Stimulated activated naive CD4-positive, alpha-beta T cell (primary cell): ENCODE results near the gene NHLRC4.

Experiments
- DNase-seq, 6 experiments: peaks; one replicate each; lab custom pipeline; 2025; lab: John Stamatoyannopoulos, UW

NHLRC4 gene

GRCh38 chr16:565419-566330 is 1.1 kb upstream of the NHLRC4 start:
- DNase-seq = no peak

GRCh38 chr16:567373-568256 is 810 bp downstream of the NHLRC4 start:
- no peak for DNase-seq

GRCh38 chr16:568401-569258 is 1.8 kb downstream of the NHLRC4 start:
- DNase-seq = no peak

GRCh38 chr16:569445-570254 is 2.8 kb downstream of the NHLRC4 start, which contains the start of gene PIGQ:
PIGQ (plus strand) TSS chr16:569968; CDS start chr16:574075, 4,107 bp downstream.
- DNase-seq = peak; percentile 41 to 77 (median 64)

GRCh38 chr16:572865-573650 is 6.3 kb downstream of the NHLRC4 start:
- no peak for DNase-seq

GRCh38 chr16:574021-574760 is 7.4 kb downstream of the NHLRC4 start:
- DNase-seq = no peak

- no peak for DNase-seq
These were observed 8.8 kb downstream of the NHLRC4 start for GRCh38 chr16:575354-576196.

- no peak for DNase-seq
These were observed 9.5 kb downstream of the NHLRC4 start for GRCh38 chr16:576197-576822.

GRCh38 chr16:576823-577201 is 10.0 kb downstream of the NHLRC4 start:
- DNase-seq = no peak

- DNase-seq = no peak
These were observed 11.0 kb downstream of the NHLRC4 start for GRCh38 chr16:577796-578195.

- no peak for DNase-seq
These were observed 11.5 kb downstream of the NHLRC4 start for GRCh38 chr16:578232-578869.

GRCh38 chr16:578870-579405 is 12.1 kb downstream of the NHLRC4 start:
- peak; percentile 18 to 63 (median 42) for DNase-seq

- no peak for DNase-seq
These were observed 13.5 kb downstream of the NHLRC4 start for GRCh38 chr16:580141-580945.

GRCh38 chr16:580946-581498 is 14.2 kb downstream of the NHLRC4 start:
- no peak for DNase-seq

- DNase-seq = no peak
These were observed 15.4 kb downstream of the NHLRC4 start for GRCh38 chr16:582218-582613.
